GM12878 (cell line): ENCODE data around the gene SHANK3. TPM values are rescaled to one million over a fixed set of nuclear protein-coding genes. Genes with fewer than 3 reads are reported as not detected.

ENCODE experiments used
- ATAC-seq: fragments of 200-7000 bp; cut with Tn5 transposase; 3 replicates; pipeline ENCODE4 v1.9.1; 2020; ENCODE audit warnings: mild to moderate bottlenecking, moderate library complexity
- BruUV-seq: library from RNA; stranded (reverse); fragments of 400-500 nt; replicated peaks from 2 replicates; lab custom pipeline; 2021; lab: Mats Ljungman, UMichigan
- CTCF ChIA-PET: fragments of 300-600 bp; sonication (Branson Sonifier 250); formaldehyde crosslinking; extraction: SDS; loops from one replicate; lab custom pipeline; 2021; ENCODE audit warnings: inconsistent platforms; lab: Yijun Ruan, JAX
- POLR2A ChIA-PET: fragments of 350-600 bp; formaldehyde crosslinking; extraction: SDS; loops from one replicate; lab custom pipeline; 2021; ENCODE audit warnings: inconsistent platforms; lab: Charles Lee
- RAD21 ChIA-PET: fragments of 300-600 bp; sonication (Branson Sonifier 250); formaldehyde crosslinking; loops from one replicate; lab custom pipeline; 2023; ENCODE audit warnings: antibody characterized with exemption; ENCODE audit not compliant: unreplicated experiment; lab: Charles Lee
- SMC1A ChIA-PET: fragments of 300-600 bp; sonication (Branson Sonifier 250); formaldehyde crosslinking; loops from one replicate; lab custom pipeline; 2023; ENCODE audit not compliant: unreplicated experiment, uncharacterized antibody; lab: Charles Lee
- DNase-seq: peaks from one replicate; pipeline ENCODE4 v3.0.0-alpha.2; 2011; ENCODE audit warnings: low read depth, low spot score
- FAIRE-seq: peaks from 3 replicates; lab custom pipeline; 2011; peaks lifted over from hg19 to GRCh38; lab: Jason Lieb, UNC
- H2AFZ ChIP-seq: 2 replicates; pipeline ENCODE4 v1.6.0; 2011; ENCODE audit warnings: low read depth, low read length, control low read depth; ENCODE audit not compliant: control insufficient read depth
- H3K27ac ChIP-seq: 2 replicates; pipeline ENCODE4 v1.5.1; 2011; ENCODE audit warnings: control low read depth; ENCODE audit not compliant: control insufficient read depth, insufficient read depth
- H3K27me3 ChIP-seq, 2 experiments: replicated peaks in 1 of 2; 2 replicates each; pipeline versions ENCODE4 v1.6.0 to v1.6.1; 2011; ENCODE audit warnings: low read length in 1 of 2; ENCODE audit not compliant: control insufficient read depth in 2 of 2, insufficient read depth in 2 of 2
- H3K36me3 ChIP-seq, 2 experiments: 2 replicates each; pipeline ENCODE4 v1.5.1; 2011; ENCODE audit warnings: low read length in 1 of 2; ENCODE audit not compliant: control insufficient read depth in 2 of 2, insufficient read depth in 2 of 2
- H3K4me1 ChIP-seq: 2 replicates; pipeline ENCODE4 v1.6.1; 2011; ENCODE audit warnings: mild to moderate bottlenecking, low read length, moderate library complexity, mixed read lengths; ENCODE audit not compliant: control insufficient read depth, insufficient read depth
- H3K4me2 ChIP-seq: 2 replicates; pipeline ENCODE4 v1.6.0; 2011; ENCODE audit warnings: control low read depth; ENCODE audit not compliant: control insufficient read depth, insufficient read depth
- H3K4me3 ChIP-seq: fragments of 200-600 bp; sonication (generic); 2 replicates; pipeline ENCODE4 v1.5.1; 2016
- H3K79me2 ChIP-seq: 2 replicates; pipeline ENCODE4 v1.6.0; 2011; ENCODE audit warnings: low read length; ENCODE audit not compliant: control insufficient read depth, insufficient read depth
- H3K9ac ChIP-seq: 2 replicates; pipeline ENCODE4 v1.8.0; 2011; ENCODE audit warnings: low read length, control low read depth, mixed read lengths; ENCODE audit not compliant: control insufficient read depth, insufficient read depth
- H3K9me3 ChIP-seq: replicated peaks from 3 replicates; pipeline ENCODE4 v1.5.1; 2011; ENCODE audit warnings: mild to moderate bottlenecking, low read length; ENCODE audit not compliant: control insufficient read depth, insufficient read depth
- H4K20me1 ChIP-seq: 2 replicates; pipeline ENCODE4 v1.6.0; 2011; ENCODE audit not compliant: control insufficient read depth, insufficient read depth
- CTCF ChIP-seq, 3 experiments: IDR thresholded peaks in 2 of 3; conservative IDR thresholded peaks in 1 of 3; 2 replicates each; pipeline ENCODE4 v1.5.1; 2011; ENCODE audit warnings: low read depth in 3 of 3, low read length in 3 of 3, mild to moderate bottlenecking in 3 of 3, control low read depth in 2 of 3, moderate library complexity in 2 of 3, inconsistent platforms in 1 of 3, mixed read lengths in 1 of 3; ENCODE audit not compliant: control insufficient read depth in 2 of 3, insufficient read depth in 1 of 3; ENCODE audit errors: extremely low read depth in 1 of 3
- HDAC6 ChIP-seq: fragments of 200-600 bp; sonication (generic); IDR thresholded peaks from one replicate; pipeline ENCODE4 v1.8.0; 2017; ENCODE audit warnings: antibody characterized with exemption; ENCODE audit not compliant: unreplicated experiment
- PAX5 ChIP-seq: IDR thresholded peaks from 2 replicates; pipeline ENCODE4 v1.6.1; 2011; ENCODE audit warnings: low read depth, low read length, borderline replicate concordance
- ZNF687 ChIP-seq: fragments of 450-650 bp; IDR thresholded peaks from 2 replicates; pipeline ENCODE4 v1.6.1; 2017; ENCODE audit warnings: mild to moderate bottlenecking, moderate library complexity
- WGBS: methylation state at CpG from one replicate; pipeline ENCODE4 v1.1.6; 2016; ENCODE audit warnings: low lambda C conversion rate; ENCODE audit not compliant: insufficient replicate concordance, insufficient coverage; ENCODE audit errors: missing lambda C conversion rate; 5-methylcytosine and 5-hydroxymethylcytosine counted together
- in situ Hi-C: fragments of 300-500 bp; cut with MboI; formaldehyde crosslinking; loops from 9 replicates; pipeline ENCODE4 v1.14.3; 2018; ENCODE audit warnings: mixed read lengths
- intact Hi-C: fragments of 100-400 bp; cut with micrococcal nuclease; formaldehyde crosslinking; loops from one replicate; pipeline ENCODE4 v1.14.2; 2022; ENCODE audit not compliant: unreplicated experiment
- polyA plus RNA-seq, 11 experiments: library from polyadenylated mRNA; depleted of rRNA in 4 of 11; unstranded in 6 of 11; stranded (reverse) in 5 of 11; fragments of >200 nt; fragmentation: Nextera tagmentation in 4 of 11; fragmentation: Illumina TruSeq in 1 of 11; extraction: Ambion mirVana in 4 of 11; extraction: Trizol in 1 of 11; gene quantifications; 1 replicate in 1 of 11; 2 replicates in 10 of 11; pipeline versions ENCODE4 v1.2.1 to v1.2.3, GENCODE V29; 2011 to 2016; ENCODE audit warnings: inconsistent platforms in 2 of 11, missing spikeins in 2 of 11, low read depth in 1 of 11
- total RNA-seq, 4 experiments: library from RNA; depleted of rRNA in 3 of 4; stranded (reverse); fragments of >200 nt in 3 of 4; fragmentation: Illumina TruSeq in 1 of 4; extraction: Trizol in 1 of 4; gene quantifications; 2 replicates each; pipeline versions ENCODE4 v1.2.1 to v1.2.3, GENCODE V29; 2013 to 2021

SHANK3 gene
- total and polyA plus RNA-seq, 10 of the 15 experiments (the other 5 are each of a cell fraction or from before 2014, with no cell fraction given), result under 0.01 to 0.10 (median 0.05) TPM; not detected in 6

GRCh38 chr22:50708996-50709395 is 36.4 kb downstream of the SHANK3 start:
- in situ Hi-C loops, result no loop called here
- ATAC-seq (no peak), DNase-seq (no peak)

More at GRCh38 chr22:50708996-50709395, 36.4 kb downstream of the SHANK3 start:
- no peaks in the 10 kb centered on the region for H4K20me1 ChIP-seq
- no peaks in the 10 kb centered on the region; a peak in 1 of 4 replicates for H3K27me3 ChIP-seq
- H2AFZ ChIP-seq, result no peak overlapping the region
- ChIA-PET RAD21 (no interaction called here), POLR2A (interaction anchor here (0.6 kb wide), 1 partner anchor 488 kb away, joined by 4 read pairs; no protein-coding TSS in a partner anchor), CTCF (interaction anchor here (0.6 kb wide), 1 partner anchor 17 kb away, joined by 3 read pairs; no protein-coding TSS in a partner anchor), SMC1A (no interaction called here)
- no peaks in the 10 kb centered on the region for H3K79me2 ChIP-seq
- H3K36me3 ChIP-seq, result no peaks in the 10 kb centered on the region
- TF ChIP-seq CTCF (IDR thresholded peaks at IDR 0.05 in 2 of 3, conservative IDR thresholded peaks at IDR 0.05 in 1 of 3; ENCODE audit: control insufficient read depth in 2 of 3, extremely low read depth in 1 of 3, insufficient read depth in 1 of 3, low read depth in 3 of 3, low read length in 3 of 3), result no peak
- TF ChIP-seq ZNF687, result no peak
- TF ChIP-seq HDAC6, result no peak
- TF ChIP-seq PAX5, result no peak
- H3K9ac ChIP-seq, result no peak overlapping the region
- no peaks in the 10 kb centered on the region for H3K9me3 ChIP-seq
- FAIRE-seq, result no peak
- BruUV-seq, result no TSS peak
- H3K27ac ChIP-seq, result no peak overlapping the region
- WGBS, result 14% methylated on average over 6 of the region's 6 CpGs
- H3K4me3 ChIP-seq, result no peak overlapping the region
- no peaks in the 10 kb centered on the region for H3K4me1 ChIP-seq
- intact Hi-C loops, result no loop called here
- no peak overlapping the region for H3K4me2 ChIP-seq
